HepG2 (cell line): Measurements from ENCODE around the gene ZNF444. TPM values are rescaled to one million over a fixed set of nuclear protein-coding genes. Genes with fewer than 3 reads are reported as not detected.

Source experiments
- DNMT3B ChIP-seq: conservative IDR thresholded peaks from 2 replicates; pipeline ENCODE4 v1.6.1; 2016; ENCODE audit warnings: missing biosample characterization, control low read depth
- FOXK1 ChIP-seq: sonication (generic); formaldehyde crosslinking; IDR thresholded peaks from 2 replicates; pipeline ENCODE4 v1.4.0; 2020; ENCODE audit warnings: low read depth, missing genetic modification reagents, borderline replicate concordance
- NFE2 ChIP-seq: sonication (generic); formaldehyde crosslinking; IDR thresholded peaks from 2 replicates; pipeline ENCODE4 v1.4.0; 2020; ENCODE audit warnings: missing genetic modification reagents
- RAD21 ChIP-seq: fragments of 450-650 bp; formaldehyde crosslinking; IDR thresholded peaks from 2 replicates; pipeline ENCODE4 v1.5.0; 2020; ENCODE audit warnings: mild to moderate bottlenecking
- TFE3 ChIP-seq: IDR thresholded peaks from 2 replicates; pipeline ENCODE4 v1.6.1; 2016
- U2AF2 ChIP-seq: fragments of 200-400 bp; formaldehyde crosslinking; IDR thresholded peaks from 2 replicates; pipeline ENCODE4 v1.6.1; 2017; ENCODE audit warnings: low read depth, mild to moderate bottlenecking, low read length
- ZBTB7B ChIP-seq: sonication (generic); formaldehyde crosslinking; IDR thresholded peaks from 2 replicates; pipeline ENCODE4 v1.4.0; 2020; ENCODE audit warnings: missing genetic modification reagents
- ZFP36L1 ChIP-seq: sonication (generic); formaldehyde crosslinking; IDR thresholded peaks from 2 replicates; pipeline ENCODE4 v1.8.0; 2022; ENCODE audit warnings: mild to moderate bottlenecking, missing genetic modification reagents, moderate library complexity
- ZFP82 ChIP-seq: sonication (generic); formaldehyde crosslinking; IDR thresholded peaks from 2 replicates; pipeline ENCODE4 v1.5.1; 2020; ENCODE audit warnings: mild to moderate bottlenecking, missing genetic modification reagents, borderline replicate concordance
- ZMYM2 ChIP-seq: sonication (generic); formaldehyde crosslinking; IDR thresholded peaks from 2 replicates; pipeline ENCODE4 v1.8.0; 2022; ENCODE audit warnings: mild to moderate bottlenecking, missing genetic modification reagents
- ZNF205 ChIP-seq: IDR thresholded peaks from 2 replicates; pipeline ENCODE4 v1.6.1; 2018; ENCODE audit warnings: missing biosample characterization, missing genetic modification reagents
- ZNF318 ChIP-seq: sonication (generic); formaldehyde crosslinking; IDR thresholded peaks from 2 replicates; pipeline ENCODE4 v1.4.0; 2020; ENCODE audit warnings: mild to moderate bottlenecking, missing genetic modification reagents
- ZNF563 ChIP-seq: sonication (generic); formaldehyde crosslinking; IDR thresholded peaks from 2 replicates; pipeline ENCODE4 v1.8.0; 2022; ENCODE audit warnings: mild to moderate bottlenecking, moderate library complexity, missing genetic modification reagents
- polyA plus RNA-seq, 8 experiments: library from polyadenylated mRNA; depleted of rRNA in 3 of 8; stranded (reverse) in 7 of 8; unstranded in 1 of 8; fragments of >200 nt; fragmentation: Illumina TruSeq in 4 of 8; extraction: Trizol in 4 of 8; gene quantifications; 2 replicates each; pipeline versions ENCODE4 v1.2.1 to v1.2.3, GENCODE V29; 2011 to 2016; ENCODE audit warnings: low read depth in 4 of 8, missing spikeins in 1 of 8, mixed read lengths in 1 of 8; ENCODE audit not compliant: insufficient read depth in 1 of 8
- total RNA-seq, 5 experiments: library from RNA; depleted of rRNA; stranded (reverse); fragments of >200 nt; fragmentation: Illumina TruSeq; extraction: Trizol; gene quantifications; 2 replicates each; pipeline ENCODE4 v1.2.3, GENCODE V29; 2016; ENCODE audit warnings: low read depth in 1 of 5
- TF ChIP-seq, protein P1 (sequence below): sonication (generic); formaldehyde crosslinking; conservative IDR thresholded peaks from 2 replicates; pipeline ENCODE4 v1.8.0; 2022; ENCODE audit warnings: mild to moderate bottlenecking, moderate library complexity, missing genetic modification reagents
- TF ChIP-seq, protein P2 (sequence below): sonication (generic); formaldehyde crosslinking; IDR thresholded peaks from 2 replicates; pipeline ENCODE4 v1.5.1; 2020; ENCODE audit warnings: mild to moderate bottlenecking, missing genetic modification reagents, borderline replicate concordance

Gene ZNF444
- total and polyA plus RNA-seq, 2 of the 13 experiments (the other 11 are each of a cell fraction or from before 2014, with no cell fraction given): 27.4 to 30.3 TPM

DNA sequence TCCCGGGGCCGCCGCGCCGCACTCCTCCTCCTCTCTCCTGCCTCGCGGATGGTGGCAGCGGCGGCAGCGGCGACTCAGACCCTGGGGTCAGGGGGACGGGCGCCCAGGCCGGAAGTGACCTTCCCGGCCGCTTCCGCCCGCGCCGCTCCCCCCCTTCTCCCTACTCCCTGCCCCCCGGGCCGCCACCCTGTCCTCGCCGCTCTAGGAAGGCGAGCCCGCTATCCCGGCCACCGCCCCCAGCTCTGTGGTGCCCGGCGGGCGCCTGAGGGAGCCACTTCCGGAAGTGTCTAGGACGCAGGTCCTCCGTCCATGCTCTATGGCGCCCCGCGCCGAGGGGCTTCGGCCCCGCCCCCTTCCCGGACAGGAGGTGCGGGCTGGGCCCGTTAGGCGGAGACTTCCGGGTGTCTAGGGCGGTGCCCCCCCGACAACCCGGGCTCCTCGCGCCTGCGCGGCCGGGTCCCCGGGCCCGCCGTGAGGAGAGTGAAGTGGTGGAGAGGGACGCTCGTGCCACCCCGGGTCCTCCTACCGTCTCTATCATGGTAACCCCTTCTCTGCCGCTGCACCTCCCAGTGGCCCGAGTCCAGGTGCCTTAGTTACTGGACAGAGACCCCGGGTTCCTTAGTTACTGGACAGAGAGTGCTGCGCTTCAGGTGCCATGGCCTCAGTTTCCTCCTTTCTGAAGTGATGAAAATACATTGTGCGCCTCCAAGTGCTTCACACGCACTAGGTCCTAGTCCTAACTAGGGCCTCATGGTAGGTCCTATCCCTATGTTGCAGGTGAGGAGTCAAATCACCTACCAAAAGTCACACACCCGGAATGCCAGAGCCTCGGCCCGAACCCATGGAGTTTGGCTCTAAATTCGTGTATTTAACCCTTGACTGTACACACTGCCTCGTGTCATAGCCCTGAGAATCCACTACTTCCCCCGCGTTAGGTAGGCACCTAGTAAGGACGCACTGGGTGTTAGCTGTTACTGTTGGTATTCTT, 19.6 kb upstream of the ZNF444 start, which contains the start of gene ZNF787 (continued):
- no peak for TF ChIP-seq ZFP36L1 (CRISPR knock-in tag)
- TF ChIP-seq, protein P1, sequence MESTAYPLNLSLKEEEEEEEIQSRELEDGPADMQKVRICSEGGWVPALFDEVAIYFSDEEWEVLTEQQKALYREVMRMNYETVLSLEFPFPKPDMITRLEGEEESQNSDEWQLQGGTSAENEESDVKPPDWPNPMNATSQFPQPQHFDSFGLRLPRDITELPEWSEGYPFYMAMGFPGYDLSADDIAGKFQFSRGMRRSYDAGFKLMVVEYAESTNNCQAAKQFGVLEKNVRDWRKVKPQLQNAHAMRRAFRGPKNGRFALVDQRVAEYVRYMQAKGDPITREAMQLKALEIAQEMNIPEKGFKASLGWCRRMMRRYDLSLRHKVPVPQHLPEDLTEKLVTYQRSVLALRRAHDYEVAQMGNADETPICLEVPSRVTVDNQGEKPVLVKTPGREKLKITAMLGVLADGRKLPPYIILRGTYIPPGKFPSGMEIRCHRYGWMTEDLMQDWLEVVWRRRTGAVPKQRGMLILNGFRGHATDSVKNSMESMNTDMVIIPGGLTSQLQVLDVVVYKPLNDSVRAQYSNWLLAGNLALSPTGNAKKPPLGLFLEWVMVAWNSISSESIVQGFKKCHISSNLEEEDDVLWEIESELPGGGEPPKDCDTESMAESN (CRISPR knock-in tag): no peak; the same call in 1 of the 2 replicates
- TF ChIP-seq FOXK1: peak; percentile 60; the same call in 1 of the 2 replicates
- TF ChIP-seq ZFP82 (CRISPR knock-in tag): peak; percentile 81; the same call in 1 of the 2 replicates
- TF ChIP-seq ZMYM2: no peak
- peak; percentile 6; the same call in 1 of the 2 replicates for TF ChIP-seq TFE3
- TF ChIP-seq, protein P2, sequence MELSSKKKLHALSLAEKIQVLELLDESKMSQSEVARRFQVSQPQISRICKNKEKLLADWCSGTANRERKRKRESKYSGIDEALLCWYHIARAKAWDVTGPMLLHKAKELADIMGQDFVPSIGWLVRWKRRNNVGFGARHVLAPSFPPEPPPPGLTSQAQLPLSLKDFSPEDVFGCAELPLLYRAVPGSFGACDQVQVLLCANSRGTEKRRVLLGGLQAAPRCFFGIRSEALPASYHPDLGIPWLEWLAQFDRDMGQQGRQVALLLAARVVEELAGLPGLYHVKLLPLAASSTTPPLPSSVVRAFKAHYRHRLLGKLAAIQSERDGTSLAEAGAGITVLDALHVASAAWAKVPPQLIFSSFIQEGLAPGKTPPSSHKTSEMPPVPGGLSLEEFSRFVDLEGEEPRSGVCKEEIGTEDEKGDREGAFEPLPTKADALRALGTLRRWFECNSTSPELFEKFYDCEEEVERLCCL: no peak
- no peak for TF ChIP-seq U2AF2
- TF ChIP-seq NFE2 (CRISPR knock-in tag): no peak
- peak; percentile 74; the same call in 1 of the 2 replicates for TF ChIP-seq ZNF563 (CRISPR knock-in tag)
- no peak for TF ChIP-seq ZNF318 (CRISPR knock-in tag)
- 0 out of 2 replicates have a peak, but pooled peaks have one; percentile 31 for TF ChIP-seq ZNF205 (CRISPR knock-in tag)
- TF ChIP-seq ZBTB7B (CRISPR knock-in tag): peak; percentile 37; the same call in 1 of the 2 replicates
- no peak; the same call in 1 of the 2 replicates for TF ChIP-seq RAD21 (CRISPR knock-in tag)
- peak; percentile 48; the same call in 1 of the 2 replicates for TF ChIP-seq DNMT3B
